Adrenal gland (tissue), 12 donors: ENCODE data around the gene SLC6A8. TPM values are rescaled to one million over a fixed set of nuclear protein-coding genes. Genes with fewer than 3 reads are reported as not detected.
A peak's percentile ranks its signal among the peaks of the same experiment; 100 is the strongest.

Source experiments
- DNase-seq, 7 donors: peaks; one replicate each; pipeline ENCODE4 v3.0.0-alpha.2; 2019 to 2020
- H3K27ac ChIP-seq, 5 donors: fragments of 200-600 bp; sonication (generic) in 4 of 5; 1 replicate in 3 of 5; 2 replicates in 2 of 5; pipeline versions ENCODE4 v1.5.1 to v1.8.0; 2016 to 2020; ENCODE audit warnings: mild to moderate bottlenecking in 1 of 5
- H3K27me3 ChIP-seq: fragments of 200-600 bp; 2 replicates; pipeline ENCODE4 v1.8.0; 2021
- H3K36me3 ChIP-seq, 2 donors: fragments of 200-600 bp; replicated peaks in 1 of 2; 1 replicate in 1 of 2; 2 replicates in 1 of 2; pipeline versions ENCODE4 v1.5.1 to v1.8.0; 2018 to 2022
- H3K4me1 ChIP-seq, 2 donors: fragments of 200-600 bp; replicated peaks in 1 of 2; 1 replicate in 1 of 2; 2 replicates in 1 of 2; pipeline versions ENCODE4 v1.5.1 to v1.8.0; 2018 to 2021
- H3K4me3 ChIP-seq, 4 donors: fragments of 200-600 bp; sonication (generic) in 3 of 4; one replicate each; pipeline ENCODE4 v1.5.1; 2016 to 2018
- H3K9me3 ChIP-seq, 3 donors: fragments of 200-600 bp; sonication (generic) in 1 of 3; replicated peaks in 1 of 3; 1 replicate in 2 of 3; 2 replicates in 1 of 3; pipeline versions ENCODE4 v1.5.1 to v1.8.0; 2016 to 2021
- CTCF ChIP-seq, 6 experiments: fragments of 450-650 bp in 4 of 6; fragments of 200-600 bp in 2 of 6; sonication (generic) in 1 of 6; IDR thresholded peaks; 1 replicate in 5 of 6; 2 replicates in 1 of 6; pipeline versions ENCODE4 v1.5.1 to v1.8.0; 2016 to 2021; ENCODE audit warnings: antibody characterized with exemption in 6 of 6, mild to moderate bottlenecking in 2 of 6, moderate library complexity in 1 of 6
- POLR2A ChIP-seq, 2 donors: fragments of 450-650 bp; IDR thresholded peaks; one replicate each; pipeline ENCODE4 v1.6.1; 2017; ENCODE audit warnings: antibody characterized with exemption in 2 of 2, mild to moderate bottlenecking in 2 of 2, moderate library complexity in 1 of 2
- WGBS, 4 donors: extraction: QIAGEN DNeasy Blood & Tissue Kit in 2 of 4; methylation state at CpG; one replicate each; pipeline versions ENCODE4 v1.1.5 to v1.1.7; 2013 to 2017; 5-methylcytosine and 5-hydroxymethylcytosine counted together
- intact Hi-C, 2 donors: fragments of 100-400 bp; cut with DNase I; formaldehyde crosslinking; loops; one replicate each; pipeline versions ENCODE4 v1.14.1 to v1.15.0; 2022 to 2023
- polyA plus RNA-seq, 3 donors: library from polyadenylated mRNA; stranded (reverse); fragments of 200-250 nt in 2 of 3; fragments of 350-450 nt in 1 of 3; fragmentation: Illumina TruSeq in 1 of 3; extraction: RNeasy Lipid Tissue Mini Kit (QIAGEN cat#74804) in 1 of 3; gene quantifications; one replicate each; pipeline ENCODE4 v1.2.3, GENCODE V29; 2013 to 2014
- total RNA-seq, 9 donors: library from RNA; depleted of rRNA in 4 of 9; stranded (reverse); fragments of >200 nt in 4 of 9; fragments of 120-200 nt in 1 of 9; fragmentation: NEBNext Ultra II Directional in 1 of 9; extraction: Animal tissue kit (Norgen Biotek cat#: 25700) in 1 of 9; gene quantifications; one replicate each; pipeline versions ENCODE4 v1.1.0 to v1.2.4, GENCODE V29; 2013 to 2023
- donor health status: healthy with polysubstance abuse.
- donor health status: Bipolar disorder and iron deficiency.
- donor health status: DM: yes; HTN: yes; CAD: no.
- donor health status: DM: no; HTN: no; CAD: no.
- donor health status: DM: no; HTN: no; CAD: no.
- donor health status: DM: yes; HTN: yes; CAD: no.

Gene SLC6A8
- total and polyA plus RNA-seq, 12 donors, result 3.1 to 136 (median 67.0) TPM

- H3K27ac ChIP-seq, result no peak overlapping the region
- no peak overlapping the region for H3K4me3 ChIP-seq
- no peaks in the 10 kb centered on the region for H3K4me1 ChIP-seq
- H3K36me3 ChIP-seq, result no peaks in the 10 kb centered on the region
- intact Hi-C loops, result no loop called here
- no peak for TF ChIP-seq CTCF (IDR thresholded peaks at IDR 0.05)
- TF ChIP-seq POLR2A (IDR thresholded peaks at IDR 0.05), result no peak
- no peaks in the 10 kb centered on the region for H3K9me3 ChIP-seq
- DNase-seq, result peak in 1 of 7 donors; percentile 2
- WGBS, 4 donors, result 86 to 100% (median 89%) methylated on average over 6 to 13 of the region's 13 CpGs
- peaks cover 39% of the 10 kb centered on the region for H3K27me3 ChIP-seq
Measured at GRCh38 chrX:153650959-153651358, 36.8 kb upstream of the SLC6A8 start.

- intact Hi-C loops, result no loop called here
- Histone ChIP-seq H3K36me3 (no peaks in the 10 kb centered on the region), H3K27ac (no peak overlapping the region), H3K4me3 (no peak overlapping the region), H3K27me3 (peaks cover 39% of the 10 kb centered on the region), H3K9me3 (no peaks in the 10 kb centered on the region), H3K4me1 (no peaks in the 10 kb centered on the region)
- peak in 3 of 7 donors; percentile 3 to 11 (median 9) for DNase-seq
- WGBS, 4 donors, result 81 to 90% (median 84%) methylated on average over 4 to 9 of the region's 9 CpGs
- no peak for TF ChIP-seq CTCF (IDR thresholded peaks at IDR 0.05)
- TF ChIP-seq POLR2A (IDR thresholded peaks at IDR 0.05), result no peak
Measured at GRCh38 chrX:153651540-153652079, 36.1 kb upstream of the SLC6A8 start.

DNA sequence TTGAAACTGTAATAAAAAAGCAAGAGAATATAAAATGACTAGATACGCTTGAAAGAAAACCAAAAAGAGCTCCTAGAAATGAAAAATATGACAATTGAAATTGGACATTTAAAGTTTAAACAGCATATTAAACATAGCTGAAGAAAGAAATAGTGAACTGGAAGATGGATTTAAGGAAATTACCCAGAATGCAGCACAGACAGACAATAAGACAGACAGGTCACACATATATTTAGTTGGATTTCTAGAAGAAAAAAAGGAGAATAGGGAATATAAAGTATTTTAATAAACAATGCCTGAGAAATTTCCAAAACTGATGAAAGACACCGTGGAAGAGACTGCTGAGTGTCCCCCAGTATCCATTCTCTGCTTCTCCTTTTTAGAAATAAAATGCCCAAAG, 34.2 kb upstream of the SLC6A8 start:
- no peaks in the 10 kb centered on the region for H3K4me1 ChIP-seq
- no peak for DNase-seq
- H3K4me3 ChIP-seq, result no peak overlapping the region
- no peaks in the 10 kb centered on the region for H3K9me3 ChIP-seq
- intact Hi-C loops, result no loop called here
- TF ChIP-seq CTCF (IDR thresholded peaks at IDR 0.05), result no peak
- peaks cover 22% of the 10 kb centered on the region for H3K27me3 ChIP-seq
- H3K36me3 ChIP-seq, result no peaks in the 10 kb centered on the region
- H3K27ac ChIP-seq, result no peak overlapping the region
- 88 to 96% (median 91%) methylated on average over 2 of the region's 2 CpGs for WGBS, 4 donors

- peak in 2 of 7 donors; percentile 5 to 9 for DNase-seq
- no peaks in the 10 kb centered on the region for H3K9me3 ChIP-seq
- TF ChIP-seq CTCF (IDR thresholded peaks at IDR 0.05) (no peak), POLR2A (IDR thresholded peaks at IDR 0.05) (no peak)
- no peaks in the 10 kb centered on the region for H3K36me3 ChIP-seq
- intact Hi-C loops, result no loop called here
- H3K4me3 ChIP-seq, result no peak overlapping the region
- H3K4me1 ChIP-seq, result no peaks in the 10 kb centered on the region
- WGBS, 4 donors, result 81 to 89% (median 88%) methylated on average over 5 to 9 of the region's 9 CpGs
- no peak overlapping the region for H3K27ac ChIP-seq
- peaks cover 36% of the 10 kb centered on the region for H3K27me3 ChIP-seq
Measured at GRCh38 chrX:153657161-153657560, 30.6 kb upstream of the SLC6A8 start.
